PC-3 (cell line): Measurements from ENCODE around the gene PTPN5. TPM values are rescaled to one million over a fixed set of nuclear protein-coding genes. Genes with fewer than 3 reads are reported as not detected.

ENCODE experiments used
- ATAC-seq: fragments of 200-7000 bp; cut with Tn5 transposase; 2 replicates; pipeline ENCODE4 v1.9.1; 2020; ENCODE audit warnings: mild to moderate bottlenecking, moderate library complexity
- BruUV-seq: library from RNA; stranded (reverse); fragments of 400-500 nt; replicated peaks from 2 replicates; lab custom pipeline; 2021; lab: Mats Ljungman, UMichigan
- CTCF ChIA-PET: fragments of 300-600 bp; sonication (Branson Sonifier 250); formaldehyde crosslinking; loops from one replicate; lab custom pipeline; 2022; ENCODE audit warnings: antibody characterized with exemption; lab: Charles Lee
- POLR2A ChIA-PET: fragments of 300-600 bp; sonication (Branson Sonifier 250); formaldehyde crosslinking; loops from one replicate; lab custom pipeline; 2022; ENCODE audit warnings: antibody characterized with exemption; ENCODE audit not compliant: unreplicated experiment; lab: Charles Lee
- DNase-seq: peaks from one replicate; pipeline ENCODE4 v3.0.0-alpha.2; 2015
- H2AFZ ChIP-seq: fragments of 300-600 bp; sonication (generic); 2 replicates; pipeline ENCODE4 v1.6.0; 2016; ENCODE audit warnings: antibody characterized with exemption, low read length
- H3F3A ChIP-seq: fragments of 300-600 bp; sonication (generic); one replicate; pipeline ENCODE4 v1.6.0; 2017; ENCODE audit warnings: antibody characterized with exemption, low read length, control low read depth, mild to moderate bottlenecking; ENCODE audit not compliant: unreplicated experiment
- H3K27ac ChIP-seq: fragments of 300-600 bp; sonication (generic); 2 replicates; pipeline ENCODE4 v1.5.1; 2016; ENCODE audit warnings: mild to moderate bottlenecking, low read length
- H3K27me3 ChIP-seq: fragments of 300-600 bp; sonication (generic); 2 replicates; pipeline ENCODE4 v1.6.1; 2016; ENCODE audit warnings: low read length, mixed read lengths
- H3K36me3 ChIP-seq: fragments of 300-600 bp; sonication (generic); 2 replicates; pipeline ENCODE4 v1.6.1; 2016; ENCODE audit warnings: low read depth, mixed run types, low read length, mixed read lengths
- H3K4me1 ChIP-seq: fragments of 300-600 bp; sonication (generic); 2 replicates; pipeline ENCODE4 v1.5.1; 2016; ENCODE audit warnings: low read length; ENCODE audit not compliant: insufficient read depth
- H3K4me2 ChIP-seq: fragments of 300-600 bp; sonication (generic); 2 replicates; pipeline ENCODE4 v1.6.0; 2016; ENCODE audit warnings: low read length
- H3K4me3 ChIP-seq: fragments of 300-600 bp; sonication (generic); 2 replicates; pipeline ENCODE4 v1.5.1; 2016; ENCODE audit warnings: mild to moderate bottlenecking, low read length, mixed read lengths
- H3K79me2 ChIP-seq: fragments of 300-600 bp; sonication (generic); 2 replicates; pipeline ENCODE4 v1.6.1; 2017; ENCODE audit warnings: low read length, mixed read lengths
- H3K9ac ChIP-seq: fragments of 300-600 bp; sonication (generic); 2 replicates; pipeline ENCODE4 v1.6.0; 2016; ENCODE audit warnings: mild to moderate bottlenecking, low read length
- H3K9me2 ChIP-seq: fragments of 300-600 bp; sonication (generic); replicated peaks from 2 replicates; pipeline ENCODE4 v1.6.1; 2016; ENCODE audit warnings: mixed run types, low read length, mixed read lengths
- H3K9me3 ChIP-seq: fragments of 300-600 bp; sonication (generic); 2 replicates; pipeline ENCODE4 v1.6.1; 2016; ENCODE audit warnings: low read length, mixed read lengths
- H4K20me1 ChIP-seq: fragments of 300-600 bp; sonication (generic); 2 replicates; pipeline ENCODE4 v1.6.1; 2016; ENCODE audit warnings: low read length, mixed read lengths
- CTCF ChIP-seq: fragments of 300-600 bp; sonication (generic); conservative IDR thresholded peaks from 2 replicates; pipeline ENCODE4 v1.5.1; 2017; ENCODE audit warnings: antibody characterized with exemption, low read depth, mild to moderate bottlenecking, low read length
- EZH2 ChIP-seq: fragments of 300-600 bp; sonication (generic); IDR thresholded peaks from one replicate; pipeline ENCODE4 v1.6.1; 2017; ENCODE audit warnings: antibody characterized with exemption, mild to moderate bottlenecking, low read length; ENCODE audit not compliant: unreplicated experiment
- EZH2phosphoT487 ChIP-seq: fragments of 300-600 bp; sonication (generic); IDR thresholded peaks from 2 replicates; pipeline ENCODE4 v1.6.1; 2018; ENCODE audit warnings: mild to moderate bottlenecking, antibody characterized with exemption, low read length, borderline replicate concordance
- intact Hi-C: fragments of 100-400 bp; cut with micrococcal nuclease; formaldehyde crosslinking; loops from 2 replicates; pipeline ENCODE4 v1.9.0; 2023
- total RNA-seq: library from RNA; depleted of rRNA; stranded (reverse); fragments of >200 nt; gene quantifications from 2 replicates; pipeline ENCODE4 v1.2.3, GENCODE V29; 2014

Gene PTPN5
- total RNA-seq, 1 experiment from 2014 or later = 0.95 TPM

GRCh38 chr11:18769802-18770456 is 21.7 kb downstream of the PTPN5 start:
- no peaks in the 10 kb centered on the region for H3K9me2 ChIP-seq
- no peaks in the 10 kb centered on the region for H3K27me3 ChIP-seq
- H3K9ac ChIP-seq = no peak overlapping the region
- H4K20me1 ChIP-seq = no peaks in the 10 kb centered on the region
- H2AFZ ChIP-seq = no peak overlapping the region
- DNase-seq = no peak
- CTCF ChIA-PET = no interaction called here
- POLR2A ChIA-PET = no interaction called here
- H3K36me3 ChIP-seq = no peaks in the 10 kb centered on the region
- no peaks in the 10 kb centered on the region for H3K9me3 ChIP-seq
- ATAC-seq = no peak
- no peak overlapping the region for H3K4me3 ChIP-seq
- BruUV-seq = no TSS peak
- no peaks in the 10 kb centered on the region for H3F3A ChIP-seq
- H3K79me2 ChIP-seq = no peaks in the 10 kb centered on the region
- H3K4me1 ChIP-seq = no peaks in the 10 kb centered on the region
- no peak for TF ChIP-seq EZH2phosphoT487
- no peak for TF ChIP-seq EZH2
- TF ChIP-seq CTCF = no peak
- H3K4me2 ChIP-seq = no peak overlapping the region
- intact Hi-C loops = no loop called here
- no peak overlapping the region for H3K27ac ChIP-seq

- Histone ChIP-seq H3K4me3 (no peak overlapping the region), H3K36me3 (no peaks in the 10 kb centered on the region), H3K9ac (no peak overlapping the region), H3K4me2 (no peak overlapping the region), H4K20me1 (no peaks in the 10 kb centered on the region), H3K9me3 (no peaks in the 10 kb centered on the region), H3F3A (peaks cover 3% of the 10 kb centered on the region), H3K4me1 (peaks cover 6% of the 10 kb centered on the region), H3K27me3 (no peaks in the 10 kb centered on the region), H3K79me2 (no peaks in the 10 kb centered on the region), H3K9me2 (no peaks in the 10 kb centered on the region), H3K27ac (no peak overlapping the region), H2AFZ (no peak overlapping the region)
- ChIA-PET POLR2A (no interaction called here), CTCF (no interaction called here)
- TF ChIP-seq EZH2 (no peak), CTCF (no peak), EZH2phosphoT487 (no peak)
- intact Hi-C loops = no loop called here
- no peak for ATAC-seq
- no peak for DNase-seq
- no TSS peak for BruUV-seq
These were observed 22.6 kb downstream of the PTPN5 start for GRCh38 chr11:18768978-18769377.

DNA sequence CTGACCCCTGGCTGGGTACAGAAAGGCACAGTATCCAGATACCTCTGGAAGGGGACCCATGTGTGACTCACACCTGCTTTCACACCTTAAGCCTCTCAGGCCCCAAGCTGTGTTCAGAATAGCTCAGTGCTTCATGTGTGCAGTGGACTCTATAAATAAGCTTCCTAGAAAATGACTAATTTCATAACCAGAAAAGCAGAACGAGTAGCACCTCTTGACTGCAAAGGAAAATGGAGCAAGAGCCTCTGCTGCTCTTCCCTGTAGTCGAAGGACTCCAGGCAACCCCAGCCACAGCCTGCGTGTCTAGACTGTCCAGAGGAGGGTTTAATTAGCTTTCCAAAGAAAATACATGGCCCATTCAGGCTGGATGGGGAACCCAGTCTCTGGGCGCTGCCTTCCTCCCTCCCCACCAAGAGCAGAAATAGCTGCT is 23.1 kb downstream of the PTPN5 start:
- Histone ChIP-seq H3K4me3 (no peak overlapping the region), H3K9me2 (no peaks in the 10 kb centered on the region), H3F3A (peaks cover 3% of the 10 kb centered on the region), H3K9me3 (no peaks in the 10 kb centered on the region), H3K27me3 (no peaks in the 10 kb centered on the region), H3K79me2 (no peaks in the 10 kb centered on the region), H3K27ac (no peak overlapping the region), H3K36me3 (no peaks in the 10 kb centered on the region), H2AFZ (no peak overlapping the region), H3K4me1 (peaks cover 11% of the 10 kb centered on the region), H4K20me1 (no peaks in the 10 kb centered on the region), H3K4me2 (no peak overlapping the region), H3K9ac (no peak overlapping the region)
- ChIA-PET POLR2A (interaction anchor here (0.6 kb wide), 1 partner anchor 578 kb away, joined by 3 read pairs; no protein-coding TSS in a partner anchor), CTCF (no interaction called here)
- no peak for DNase-seq
- no TSS peak for BruUV-seq
- no peak for ATAC-seq
- intact Hi-C loops = no loop called here
- TF ChIP-seq EZH2phosphoT487 (no peak), EZH2 (no peak), CTCF (no peak)
